HG03108 (cell line): ENCODE results near the gene AMOTL2.

Experiments
- ATAC-seq: cut with Tn5 transposase; IDR thresholded peaks from one replicate; pipeline ENCODE4 v1.9.1; 2021; ENCODE audit warnings: moderate library complexity; ENCODE audit not compliant: unreplicated experiment

The AMOTL2 gene

GRCh38 chr3:134366928-134367811 lies 7.1 kb downstream of the AMOTL2 start:
- no peak for ATAC-seq

- no peak for ATAC-seq
Observed at GRCh38 chr3:134366221-134366927, 7.9 kb downstream of the AMOTL2 start.

GRCh38 chr3:134365766-134366065 lies 8.5 kb downstream of the AMOTL2 start:
- ATAC-seq, result no peak

- no peak for ATAC-seq
Observed at GRCh38 chr3:134364936-134365765, 9.1 kb downstream of the AMOTL2 start.

- ATAC-seq, result no peak
Observed at GRCh38 chr3:134364061-134364935, 9.9 kb downstream of the AMOTL2 start.

- no peak for ATAC-seq
Observed at GRCh38 chr3:134363381-134363755, 10.9 kb downstream of the AMOTL2 start.

- no peak for ATAC-seq
Observed at GRCh38 chr3:134362670-134363380, 11.4 kb downstream of the AMOTL2 start.

GRCh38 chr3:134362221-134362620 lies 12.0 kb downstream of the AMOTL2 start:
- ATAC-seq, result no peak

- no peak for ATAC-seq
Observed at GRCh38 chr3:134361162-134361835, 12.9 kb downstream of the AMOTL2 start.

- ATAC-seq, result no peak
Observed at GRCh38 chr3:134360046-134360445, 14.2 kb downstream of the AMOTL2 start.

- no peak for ATAC-seq
Observed at GRCh38 chr3:134359121-134360010, 14.9 kb downstream of the AMOTL2 start.

- no peak for ATAC-seq
Observed at GRCh38 chr3:134357914-134358811, 16.1 kb downstream of the AMOTL2 start.

- ATAC-seq, result no peak
Observed at GRCh38 chr3:134357261-134357913, 16.9 kb downstream of the AMOTL2 start.

- ATAC-seq, result no peak
Observed at GRCh38 chr3:134356411-134357040, 17.7 kb downstream of the AMOTL2 start.

GRCh38 chr3:134355416-134355815 lies 18.8 kb downstream of the AMOTL2 start:
- ATAC-seq, result no peak

- no peak for ATAC-seq
Observed at GRCh38 chr3:134354612-134355251, 19.5 kb downstream of the AMOTL2 start.
